Hindlimb muscle (tissue), 1 donor: ENCODE measurements around the gene TVP23C. TPM values are rescaled to one million over a fixed set of nuclear protein-coding genes. Genes with fewer than 3 reads are reported as not detected.
A peak's percentile ranks its signal among the peaks of the same experiment; 100 is the strongest.

Experiments
- DNase-seq: peaks from one replicate; pipeline ENCODE4 v3.0.0-alpha.2; 2013
- polyA plus RNA-seq: library from polyadenylated mRNA; unstranded; fragments of 120-200 nt; gene quantifications from one replicate; pipeline ENCODE4 v1.2.1, GENCODE V29; 2013; ENCODE audit not compliant: insufficient read length

TVP23C gene
- polyA plus RNA-seq, 1 donor: 11.0 TPM

GRCh38 chr17:15494821-15495220 is 68.5 kb downstream of the TVP23C start:
- DNase-seq: no peak

- no peak for DNase-seq
Observed at GRCh38 chr17:15493693-15494035, 69.6 kb downstream of the TVP23C start.

GRCh38 chr17:15492791-15493692 is 70.2 kb downstream of the TVP23C start:
- DNase-seq: no peak

- no peak for DNase-seq
Observed at GRCh38 chr17:15492186-15492585, 71.1 kb downstream of the TVP23C start.

GRCh38 chr17:15490634-15491261 is 72.5 kb downstream of the TVP23C start:
- peak; percentile 38 for DNase-seq

GRCh38 chr17:15488557-15488956 is 74.7 kb downstream of the TVP23C start:
- DNase-seq: no peak

GRCh38 chr17:15485045-15485444 is 78.2 kb downstream of the TVP23C start:
- no peak for DNase-seq

- no peak for DNase-seq
Observed at GRCh38 chr17:15483431-15483830, 79.9 kb downstream of the TVP23C start.

- DNase-seq: no peak
Observed at GRCh38 chr17:15482476-15482875, 80.8 kb downstream of the TVP23C start.

- no peak for DNase-seq
Observed at GRCh38 chr17:15481481-15481880, 81.8 kb downstream of the TVP23C start.

- DNase-seq: no peak
Observed at GRCh38 chr17:15480204-15480603, 83.1 kb downstream of the TVP23C start.

GRCh38 chr17:15479703-15480102 is 83.6 kb downstream of the TVP23C start:
- no peak for DNase-seq

- DNase-seq: no peak
Observed at GRCh38 chr17:15478845-15479244, 84.4 kb downstream of the TVP23C start.

GRCh38 chr17:15475631-15476354 is 87.5 kb downstream of the TVP23C start:
- DNase-seq: no peak

GRCh38 chr17:15472891-15473290 is 90.4 kb downstream of the TVP23C start:
- no peak for DNase-seq

GRCh38 chr17:15470536-15470935 is 92.7 kb downstream of the TVP23C start:
- DNase-seq: no peak

GRCh38 chr17:15469260-15469659 is 94.0 kb downstream of the TVP23C start:
- peak; percentile 10 for DNase-seq

GRCh38 chr17:15468126-15468525 is 95.2 kb downstream of the TVP23C start:
- DNase-seq: no peak

GRCh38 chr17:15467592-15467991 is 95.7 kb downstream of the TVP23C start, which contains the start of gene CDRT4:
TSS of gene CDRT4 (minus strand) at chr17:15467621. CDS start at chr17:15440238, 27,383 bp downstream.
- DNase-seq: no peak

GRCh38 chr17:15466131-15466530 is 97.2 kb downstream of the TVP23C start:
- no peak for DNase-seq

- DNase-seq: no peak
Observed at GRCh38 chr17:15465045-15465701, 98.1 kb downstream of the TVP23C start.

- peak; percentile 24 for DNase-seq
Observed at GRCh38 chr17:15464231-15464985, 98.9 kb downstream of the TVP23C start.
